GM12872 (cell line): Measurements from ENCODE around the gene CFAP97.

Source experiments
- CTCF ChIP-seq: IDR thresholded peaks from 3 replicates; pipeline ENCODE4 v1.5.1; 2011; ENCODE audit warnings: low read depth, mild to moderate bottlenecking, low read length, moderate library complexity; ENCODE audit not compliant: insufficient read depth

Gene CFAP97

GRCh38 chr4:185203486-185204237, at the start of gene CFAP97:
CFAP97 (minus strand) TSS chr4:185204000; CDS start chr4:185191196, 12,804 bp downstream.
- no peak for TF ChIP-seq CTCF

DNA sequence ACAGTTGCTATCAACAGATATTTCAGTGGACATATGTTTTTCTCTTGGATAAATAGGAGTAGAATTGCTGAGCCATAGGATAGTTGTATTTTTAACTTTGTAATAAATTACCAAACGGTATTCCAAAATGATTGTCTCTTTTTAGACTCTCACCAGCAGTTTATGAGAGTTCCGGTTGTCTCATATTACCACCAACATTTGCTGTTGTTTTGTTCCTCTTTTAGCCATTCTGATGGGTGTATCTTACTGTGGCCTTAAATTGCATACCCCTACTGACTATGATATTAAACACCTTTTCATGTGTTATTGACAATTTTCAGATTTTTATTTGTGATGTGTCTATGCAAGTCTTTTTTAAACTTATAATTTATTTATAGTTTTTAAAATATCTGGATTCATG, 45.3 kb upstream of the CFAP97 start:
- TF ChIP-seq CTCF = no peak

DNA sequence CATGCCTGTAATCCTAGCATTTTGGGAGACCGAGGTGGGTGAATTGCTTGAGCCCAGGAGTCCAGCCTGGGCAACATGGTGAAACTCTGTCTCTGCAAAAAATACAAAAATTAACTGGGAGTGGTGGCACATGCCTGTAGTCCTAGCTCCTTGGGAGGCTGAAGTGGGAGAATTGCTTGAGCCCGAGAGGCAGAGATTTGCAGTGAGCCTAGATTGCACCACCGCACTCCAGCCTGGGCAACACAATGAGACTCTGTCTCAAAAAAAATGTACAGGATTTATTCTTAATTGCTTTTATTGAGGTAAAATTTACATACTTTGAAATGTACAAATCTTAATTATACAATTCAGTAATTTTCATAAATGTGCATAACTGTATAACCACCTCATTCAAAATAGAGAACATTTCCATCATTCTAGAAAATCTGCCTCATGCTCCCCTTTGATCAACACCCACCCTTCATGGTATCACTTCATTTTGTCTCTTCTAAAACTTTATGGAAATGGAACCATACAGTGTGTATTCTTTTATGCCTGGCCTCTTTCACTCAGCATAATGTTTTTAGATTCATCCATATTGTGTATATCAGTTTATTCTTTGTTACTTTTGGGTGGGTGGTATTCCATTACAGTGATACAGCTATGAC, 44.7 kb upstream of the CFAP97 start:
- no peak for TF ChIP-seq CTCF

GRCh38 chr4:185247151-185247550, 43.4 kb upstream of the CFAP97 start:
- no peak for TF ChIP-seq CTCF

- TF ChIP-seq CTCF = no peak
These were observed 42.7 kb upstream of the CFAP97 start for GRCh38 chr4:185246453-185246852.

DNA sequence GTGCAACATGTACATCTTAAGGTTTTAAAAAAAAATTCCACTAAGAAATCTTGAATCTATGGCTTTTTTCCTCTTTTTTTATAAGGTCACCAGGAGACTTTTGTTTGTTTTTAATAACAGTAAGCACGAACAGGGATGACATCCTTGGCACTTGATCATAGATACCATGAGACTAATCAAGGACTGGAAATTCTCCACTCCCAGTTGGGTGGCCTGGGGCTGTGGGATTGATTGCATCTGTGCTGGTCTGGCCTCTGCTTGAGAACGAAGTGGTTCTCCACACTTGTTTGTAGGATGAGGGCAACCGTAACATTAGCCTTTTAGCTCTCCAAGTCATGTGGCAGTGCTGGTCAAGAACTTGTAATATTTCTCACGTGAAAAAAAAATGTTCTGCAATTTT, 41.0 kb upstream of the CFAP97 start:
- TF ChIP-seq CTCF = no peak

DNA sequence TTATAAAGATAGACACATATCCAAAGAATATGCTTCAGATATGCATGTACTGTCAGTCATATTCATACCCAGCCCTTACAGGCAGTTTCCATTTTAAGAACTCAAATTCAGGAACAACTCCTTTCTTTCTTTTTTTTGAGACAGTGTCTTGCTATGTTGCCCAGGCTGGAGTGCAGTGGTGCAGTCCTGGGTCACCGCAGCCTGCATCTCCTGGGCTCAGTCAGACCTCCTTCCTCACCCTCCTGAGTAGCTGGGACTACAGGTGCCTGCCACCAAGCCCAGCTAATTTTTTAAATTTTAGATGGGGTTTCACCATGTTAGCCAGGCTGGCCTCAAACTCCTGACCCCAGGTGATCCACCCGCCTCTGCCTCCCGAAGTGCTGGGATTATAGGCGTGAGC, 40.1 kb upstream of the CFAP97 start:
- no peak for TF ChIP-seq CTCF
